Stimulated activated CD4-positive, alpha-beta T cell treated with anti-CD3 and anti-CD28 coated beads, TNF-alpha, amount 100 ng/mL, for 1 hour (primary cell): ENCODE measurements around the gene PTPRN2.
"Not testable (repeated sequence)": the region's sequence is repeated elsewhere in the genome, so short reads cannot be mapped to it uniquely, and the experiment has no call there.

Source experiments
- DNase-seq, 3 donors: peaks; one replicate each; pipeline ENCODE4 v3.0.0-alpha.2; 2020; ENCODE audit warnings: low read depth in 3 of 3, low spot score in 1 of 3

The PTPRN2 gene

DNA sequence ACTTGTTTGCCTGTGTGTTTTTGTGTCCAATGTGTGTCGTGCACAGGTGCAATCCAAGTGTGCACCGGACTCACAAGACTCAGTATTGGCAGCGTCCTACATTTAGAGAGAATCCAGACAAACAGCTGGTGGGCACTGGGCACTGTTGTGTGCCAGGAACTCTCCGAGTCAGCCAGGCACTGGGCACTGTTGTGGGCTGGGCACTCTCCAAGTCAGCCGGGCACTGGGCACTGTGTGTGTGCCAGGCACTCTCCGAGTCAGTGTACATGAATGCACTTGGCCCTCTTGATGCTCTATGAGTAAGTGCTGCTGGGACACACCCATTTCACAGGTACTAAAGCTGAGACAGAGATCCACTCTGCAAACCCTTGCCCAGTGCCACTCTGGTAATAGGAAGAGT, 303.5 kb downstream of the PTPRN2 start:
- DNase-seq, result no peak

DNA sequence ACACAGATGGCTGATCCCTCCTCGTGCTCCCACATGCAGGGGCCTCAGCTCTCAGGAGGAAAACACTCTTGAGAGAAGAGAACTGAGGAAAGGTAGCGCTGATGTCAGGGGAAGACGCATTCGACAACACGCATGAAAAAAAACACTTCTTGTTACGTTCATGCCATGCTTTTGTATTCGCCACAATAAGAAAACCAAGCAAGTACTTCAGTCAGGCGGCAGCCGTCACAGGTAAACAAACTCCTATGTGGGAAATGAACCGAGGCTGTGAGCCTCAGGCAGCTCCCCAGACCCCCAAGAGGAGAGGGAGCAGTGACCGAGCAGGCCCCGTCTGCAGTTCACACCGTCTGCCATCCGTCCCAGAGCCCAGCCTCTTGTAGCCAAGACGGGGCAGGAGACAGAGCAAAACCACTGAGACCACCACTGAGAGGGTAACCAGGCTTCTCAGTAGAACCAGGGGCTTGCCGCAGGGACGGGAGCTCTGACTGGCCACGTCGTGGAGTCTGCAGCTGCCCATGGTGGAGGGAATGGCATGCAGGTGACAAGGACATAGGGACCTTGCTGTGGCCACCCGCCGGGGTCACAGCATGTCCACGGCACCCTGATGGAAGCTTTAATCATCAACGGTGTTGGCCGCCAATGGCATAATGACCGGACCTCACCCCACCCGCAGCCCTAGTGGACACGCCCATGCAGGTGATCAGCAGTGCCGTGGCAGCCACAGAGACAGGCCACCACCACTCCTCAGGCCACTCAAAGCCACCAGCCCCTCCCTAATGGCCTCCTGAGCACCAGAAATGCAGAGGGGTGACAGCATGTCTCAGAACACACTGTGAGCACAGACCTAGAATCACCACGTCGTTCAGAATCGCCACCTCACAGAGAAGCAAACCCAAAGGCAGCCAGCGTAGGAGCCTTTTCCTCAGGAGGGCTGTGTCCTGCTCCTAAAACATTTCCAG, 304.3 kb downstream of the PTPRN2 start:
- DNase-seq, result no peak

DNA sequence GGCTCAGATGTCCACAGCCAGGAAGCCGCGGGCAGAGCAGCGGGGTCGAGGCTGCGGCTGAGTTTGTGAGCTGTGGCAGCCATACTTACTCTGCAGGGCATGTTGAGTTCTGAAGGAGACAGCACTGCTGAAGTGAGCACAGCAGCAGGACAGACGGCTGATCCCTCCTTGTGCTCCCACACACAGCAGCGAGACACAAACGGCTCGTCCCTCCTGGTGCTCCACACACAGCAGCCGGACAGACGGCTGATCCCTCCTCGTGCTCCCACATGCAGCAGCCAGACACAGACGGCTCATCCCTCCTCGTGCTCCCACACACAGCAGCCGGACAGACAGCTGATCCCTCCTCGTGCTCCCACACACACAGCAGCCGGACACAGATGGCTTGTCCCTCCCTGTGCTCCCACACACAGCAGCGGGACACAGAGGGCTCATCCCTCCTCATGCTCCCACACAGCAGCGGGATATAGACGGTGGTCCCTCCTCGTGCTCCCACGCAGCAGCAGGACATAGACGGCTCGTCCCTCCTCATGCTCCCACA, 305.1 kb downstream of the PTPRN2 start:
- DNase-seq, result no peak

DNA sequence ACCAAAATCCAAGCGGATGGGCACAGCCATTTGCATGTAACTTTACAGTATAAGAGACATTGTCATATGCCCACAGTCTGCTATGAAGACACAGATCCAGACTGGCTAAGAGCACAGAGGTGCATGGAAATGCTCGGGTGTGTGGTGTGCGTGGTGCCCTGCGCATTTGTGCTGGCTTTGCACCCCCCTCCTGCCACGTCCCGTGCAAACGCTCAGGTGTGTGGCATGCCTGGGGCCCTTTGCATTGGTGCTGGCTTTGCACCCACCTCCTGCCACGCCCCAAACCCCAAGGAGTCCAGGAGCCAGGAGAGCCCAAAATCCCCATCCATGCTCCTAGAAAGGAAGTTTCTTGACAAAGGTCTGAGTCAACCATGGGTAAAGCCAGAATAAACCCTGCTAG, 306.2 kb downstream of the PTPRN2 start:
- no peak for DNase-seq

DNA sequence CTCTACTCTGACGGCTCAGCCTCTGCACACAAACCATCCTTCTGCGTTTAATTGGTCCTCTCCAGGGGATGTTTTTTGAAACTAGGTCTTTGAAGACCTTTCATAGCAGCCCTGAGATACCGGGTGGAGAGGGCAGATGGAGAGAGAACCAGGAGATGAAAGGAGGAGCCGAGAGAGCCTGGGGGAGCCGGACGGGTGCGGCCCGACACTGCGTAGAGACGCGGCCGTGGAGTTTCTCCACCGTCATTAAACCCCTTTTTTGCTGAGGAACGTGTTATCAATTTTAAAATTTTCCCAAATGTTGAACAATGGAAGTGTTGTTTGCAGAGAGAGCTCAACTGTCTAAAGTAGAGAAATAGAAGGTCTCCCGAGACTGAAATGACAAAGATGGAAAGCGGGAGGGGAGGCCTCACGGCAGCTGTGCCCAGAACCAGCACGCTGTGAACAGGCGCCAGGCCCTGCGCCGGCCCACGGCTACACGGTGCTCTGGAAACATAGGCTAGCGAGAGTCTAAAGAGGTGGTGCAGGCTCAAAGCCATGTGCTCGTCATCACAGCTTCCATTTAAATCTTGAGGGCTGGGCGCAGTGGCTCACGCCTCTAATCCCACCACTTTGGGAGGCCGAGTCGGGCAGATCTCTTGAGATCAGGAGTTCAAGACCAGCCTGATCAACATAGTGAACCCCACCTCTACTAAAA, 307.0 kb downstream of the PTPRN2 start:
- no peak for DNase-seq

DNA sequence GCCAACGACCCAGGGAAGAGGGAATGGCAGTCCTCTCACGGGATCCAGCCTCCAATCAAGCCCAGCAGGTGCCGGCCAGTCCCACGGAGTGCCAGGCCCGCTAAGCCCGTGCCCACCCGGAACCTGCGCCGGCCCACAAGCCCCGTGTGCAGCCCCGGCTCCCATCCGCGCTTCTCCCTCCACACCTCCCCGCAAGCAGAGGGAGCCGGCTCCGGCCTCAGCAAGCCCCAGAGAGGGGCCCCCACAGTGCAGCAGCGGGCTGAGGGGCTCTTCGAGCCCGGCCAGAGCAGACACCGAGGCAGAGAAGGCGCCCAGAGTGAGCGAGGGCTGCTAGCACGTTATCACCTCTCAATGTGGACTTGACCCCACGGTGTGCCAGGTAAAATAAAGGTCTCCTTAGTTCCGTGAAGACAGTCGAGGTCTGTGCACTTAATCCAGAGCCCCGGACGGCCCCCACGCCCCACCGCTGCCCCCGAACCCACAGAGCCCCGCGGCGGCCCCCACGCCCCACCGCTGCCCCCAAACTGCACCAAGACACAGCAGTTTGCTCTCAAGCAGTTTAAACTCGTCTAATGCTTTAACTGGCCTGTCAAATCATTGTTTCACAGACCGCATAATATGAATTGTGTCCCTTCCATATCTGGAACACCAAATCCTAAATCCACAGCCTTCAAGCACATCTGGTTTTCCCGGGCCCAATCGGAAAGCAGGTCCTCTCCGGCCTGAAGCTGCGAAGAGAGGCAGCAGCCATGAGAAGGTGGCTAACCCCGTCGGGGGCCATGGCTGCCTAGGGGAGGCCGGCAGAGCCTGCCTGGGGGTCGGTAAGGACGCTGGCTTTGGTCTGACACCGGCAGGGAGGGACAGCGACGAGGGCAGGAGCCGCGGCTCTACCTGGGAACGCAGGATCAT, 307.8 kb downstream of the PTPRN2 start:
- DNase-seq, result no peak

DNA sequence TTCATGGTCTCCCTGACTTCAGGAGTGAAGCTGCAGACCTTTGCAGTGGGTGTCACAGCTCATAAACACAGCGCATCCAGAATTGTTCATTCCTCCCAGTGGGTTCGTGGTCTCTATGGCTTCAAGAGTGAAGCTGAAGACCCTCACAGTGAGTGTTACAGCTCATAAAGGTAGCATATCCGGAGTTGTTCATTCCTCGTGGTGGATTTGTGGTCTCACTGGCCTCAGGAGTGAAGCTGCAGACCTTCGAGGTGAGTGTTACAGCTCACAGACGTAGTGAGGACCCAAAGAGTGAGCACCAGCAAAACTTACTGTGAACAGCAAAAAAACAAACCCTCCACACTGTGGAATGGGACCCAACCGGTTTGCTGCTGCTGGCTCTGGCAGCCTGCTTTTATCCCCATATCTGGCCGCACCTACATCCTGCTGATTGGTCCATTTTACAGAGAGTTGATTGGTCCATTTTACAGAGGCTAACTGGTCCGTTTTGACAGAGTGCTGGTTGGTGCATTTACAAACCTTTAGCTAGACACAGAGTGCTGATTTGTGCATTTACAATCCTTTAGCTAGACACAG, 308.8 kb downstream of the PTPRN2 start:
- DNase-seq, result no peak

DNA sequence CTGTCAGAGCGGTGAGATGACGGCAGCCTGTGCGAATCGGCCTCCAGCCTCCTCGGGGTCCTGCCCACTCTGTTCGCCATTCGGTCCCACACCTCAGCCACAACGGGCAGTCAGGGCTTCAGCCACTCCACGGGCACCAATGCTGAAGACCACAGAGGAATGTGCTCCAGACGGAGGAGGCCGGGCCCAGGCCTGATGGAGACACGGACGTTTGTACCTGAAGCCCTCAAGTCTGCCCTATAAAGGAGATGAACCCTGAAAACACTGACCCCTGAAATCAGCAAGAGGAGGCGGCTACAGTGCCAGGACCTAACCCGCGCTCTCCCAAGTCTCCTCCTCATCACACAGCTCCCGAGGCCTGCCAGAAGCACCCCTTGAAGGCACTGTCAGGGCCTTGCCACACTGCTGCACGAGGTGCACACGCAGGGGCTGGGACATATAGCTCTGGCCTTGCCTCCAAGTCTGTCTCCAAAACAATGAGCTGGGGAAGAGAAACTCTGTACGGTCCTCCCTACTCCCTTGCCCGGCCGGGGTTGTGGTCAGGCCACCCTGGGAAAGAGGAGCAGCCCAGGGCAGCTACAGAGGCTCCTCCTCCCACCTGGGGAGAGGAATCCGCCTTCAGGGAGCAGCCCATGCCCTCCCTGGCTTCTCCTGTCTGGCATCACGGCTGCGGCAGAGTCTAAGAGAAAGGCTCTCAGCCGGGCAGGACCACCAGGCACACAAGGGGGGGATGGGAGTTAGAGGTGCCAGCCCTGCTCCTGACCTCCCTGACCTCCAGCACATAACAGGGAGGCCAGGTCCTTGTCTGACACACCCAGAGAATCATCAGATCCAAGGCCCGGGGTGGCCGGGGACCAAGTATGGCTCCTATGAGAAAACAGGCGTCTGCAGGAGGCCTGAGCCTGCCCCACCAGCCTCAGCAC, 310.1 kb downstream of the PTPRN2 start:
- no peak for DNase-seq

DNA sequence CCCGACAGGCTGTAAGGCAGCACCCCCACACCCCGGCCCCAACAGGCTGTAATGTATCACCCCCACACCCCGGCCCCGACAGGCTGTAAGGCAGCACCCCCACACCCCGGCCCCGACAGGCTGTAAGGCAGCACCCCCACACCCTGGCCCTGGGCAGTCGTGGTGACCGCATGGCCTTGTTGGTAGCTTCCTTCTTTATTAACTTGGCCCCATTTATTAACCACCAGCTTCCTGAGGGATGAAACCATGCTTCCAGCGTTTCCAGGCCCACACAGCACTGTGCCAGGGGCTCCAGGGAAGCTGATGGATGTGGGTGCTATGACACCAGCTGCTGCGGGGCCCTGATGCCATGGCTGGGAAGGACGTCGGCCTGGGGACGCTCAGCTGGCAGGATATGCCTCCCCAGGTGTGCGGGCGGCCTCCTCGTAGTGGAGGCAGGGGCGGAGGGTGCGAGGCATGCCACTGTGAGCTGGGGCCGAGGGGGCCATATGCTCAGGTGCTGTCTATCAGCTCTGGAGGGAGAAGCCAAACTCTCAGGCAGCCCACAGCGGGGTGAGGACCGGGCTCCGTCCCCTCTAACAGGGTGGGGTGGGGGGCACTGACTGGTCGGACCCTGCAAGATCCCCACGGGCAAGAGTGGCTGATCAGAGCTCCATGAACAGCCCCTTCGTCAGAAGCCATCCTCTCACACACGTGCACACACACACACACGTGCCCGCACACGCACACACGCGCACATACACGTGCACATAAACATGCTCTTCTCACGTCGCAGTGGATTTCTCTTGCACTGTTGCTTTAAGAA, 311.0 kb downstream of the PTPRN2 start:
- no peak for DNase-seq

DNA sequence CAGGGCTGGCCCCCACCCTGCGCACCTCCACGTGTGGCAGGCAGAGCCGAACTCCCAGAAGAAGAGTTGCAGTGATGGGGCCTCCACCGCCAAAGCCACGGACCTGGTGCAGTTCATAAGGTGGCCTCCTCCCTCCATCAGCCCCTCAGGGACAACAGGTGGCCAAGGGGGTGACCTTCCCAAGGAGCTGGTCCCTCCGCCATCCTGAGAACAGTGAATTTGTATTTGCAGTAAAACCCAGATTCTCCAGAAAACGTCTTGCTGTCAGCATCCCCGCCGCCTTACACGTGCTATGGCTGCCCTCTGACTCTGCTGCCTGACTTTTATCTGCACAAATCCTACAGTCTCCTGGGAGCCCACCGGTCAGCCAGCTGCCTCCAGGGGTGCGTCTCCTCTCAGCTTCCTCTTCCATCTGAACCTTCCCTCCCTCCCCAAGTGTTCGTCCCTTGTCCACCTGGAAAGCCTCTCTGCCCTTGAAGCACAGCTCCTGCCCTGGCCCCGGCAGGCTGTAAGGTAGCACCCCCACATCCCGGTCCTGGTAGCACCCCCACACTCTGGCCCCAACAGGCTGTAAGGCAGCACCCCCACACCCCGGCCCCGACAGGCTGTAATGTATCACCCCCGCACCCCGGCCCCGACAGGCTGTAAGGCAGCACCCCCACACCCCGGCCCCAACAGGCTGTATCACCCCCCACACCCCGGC, 311.8 kb downstream of the PTPRN2 start:
- no peak for DNase-seq

DNA sequence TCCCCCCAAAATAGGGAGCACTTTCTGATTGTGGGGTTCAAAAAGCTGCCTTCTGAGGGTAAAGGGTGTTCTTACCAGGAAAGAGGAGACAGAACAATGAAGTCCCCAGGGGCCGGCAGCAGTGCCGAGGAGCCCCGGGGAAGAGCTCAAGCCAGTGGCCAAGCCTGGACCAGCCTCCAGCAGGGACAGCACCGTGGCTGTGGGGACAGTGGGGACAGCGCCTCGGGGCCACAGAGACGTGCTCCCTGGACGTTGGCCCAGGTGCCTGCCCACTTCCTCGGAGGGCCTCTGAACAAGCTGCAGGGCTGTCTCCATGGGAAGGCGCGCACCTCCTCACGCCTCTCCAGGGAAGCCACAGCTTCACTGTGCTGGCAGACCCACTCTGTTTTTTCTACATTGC, 312.6 kb downstream of the PTPRN2 start:
- DNase-seq, result no peak

DNA sequence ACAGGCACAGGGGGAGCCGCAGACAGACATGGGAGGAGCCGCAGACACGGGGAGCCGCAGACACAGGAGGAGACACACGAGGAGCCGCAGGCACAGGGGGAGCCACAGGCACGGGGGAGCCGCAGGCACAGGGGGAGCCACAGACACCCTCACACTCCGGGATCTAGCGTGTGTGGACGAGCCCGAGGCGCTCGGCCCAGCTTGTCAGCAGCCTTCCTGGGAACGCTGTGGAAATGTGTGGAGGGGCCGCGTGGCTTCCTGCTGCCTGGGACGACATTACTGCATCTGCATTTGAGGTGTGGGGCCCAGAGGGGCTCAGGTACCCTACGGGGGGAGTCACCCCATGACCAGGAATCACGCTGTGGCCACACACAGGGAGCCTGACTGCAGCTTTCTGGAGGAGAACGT, 313.2 kb downstream of the PTPRN2 start:
- DNase-seq, result no peak

DNA sequence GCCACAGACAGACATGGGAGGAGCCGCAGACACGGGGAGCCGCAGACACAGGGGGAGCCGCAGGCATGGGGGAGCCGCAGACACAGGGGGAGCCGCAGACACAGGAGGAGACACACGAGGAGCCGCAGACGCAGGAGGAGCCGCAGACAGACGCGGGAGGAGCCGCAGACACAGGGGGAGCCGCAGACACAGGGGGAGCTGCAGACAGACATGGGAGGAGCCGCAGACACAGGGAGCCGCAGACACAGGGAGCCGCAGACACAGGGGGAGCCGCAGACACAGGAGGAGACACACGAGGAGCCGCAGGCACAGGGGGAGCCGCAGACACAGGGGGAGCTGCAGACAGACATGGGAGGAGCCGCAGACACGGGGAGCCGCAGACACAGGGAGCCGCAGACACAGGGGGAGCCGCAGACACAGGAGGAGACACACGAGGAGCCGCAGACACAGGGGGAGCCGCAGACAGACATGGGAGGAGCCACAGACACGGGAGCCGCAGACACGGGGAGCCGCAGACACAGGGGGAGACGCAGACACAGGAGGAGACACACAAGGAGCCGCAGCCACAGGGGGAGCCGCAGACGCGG, 313.8 kb downstream of the PTPRN2 start:
- DNase-seq, result not testable (repeated sequence)

DNA sequence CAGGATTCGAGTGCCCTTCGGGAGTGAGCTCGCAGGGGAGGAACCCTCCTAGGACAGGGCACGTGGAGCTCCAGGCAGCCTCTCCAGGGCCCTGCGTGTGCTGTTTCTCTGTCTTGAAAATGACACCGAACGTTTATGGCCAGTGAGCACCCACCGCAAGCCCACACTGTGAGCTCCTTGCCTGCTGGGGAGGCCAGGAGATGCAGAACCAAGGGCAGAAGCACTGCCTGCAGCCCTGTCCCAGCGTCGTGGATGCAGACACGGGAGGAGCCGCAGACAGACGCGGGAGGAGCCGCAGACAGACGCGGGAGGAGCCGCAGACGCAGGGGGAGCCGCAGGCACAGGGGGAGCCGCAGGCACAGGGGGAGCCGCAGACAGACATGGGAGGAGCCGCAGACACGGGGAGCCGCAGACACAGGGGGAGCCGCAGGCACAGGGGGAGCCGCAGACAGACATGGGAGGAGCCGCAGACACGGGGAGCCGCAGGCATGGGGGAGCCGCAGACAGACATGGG, 314.4 kb downstream of the PTPRN2 start:
- DNase-seq, result no peak

DNA sequence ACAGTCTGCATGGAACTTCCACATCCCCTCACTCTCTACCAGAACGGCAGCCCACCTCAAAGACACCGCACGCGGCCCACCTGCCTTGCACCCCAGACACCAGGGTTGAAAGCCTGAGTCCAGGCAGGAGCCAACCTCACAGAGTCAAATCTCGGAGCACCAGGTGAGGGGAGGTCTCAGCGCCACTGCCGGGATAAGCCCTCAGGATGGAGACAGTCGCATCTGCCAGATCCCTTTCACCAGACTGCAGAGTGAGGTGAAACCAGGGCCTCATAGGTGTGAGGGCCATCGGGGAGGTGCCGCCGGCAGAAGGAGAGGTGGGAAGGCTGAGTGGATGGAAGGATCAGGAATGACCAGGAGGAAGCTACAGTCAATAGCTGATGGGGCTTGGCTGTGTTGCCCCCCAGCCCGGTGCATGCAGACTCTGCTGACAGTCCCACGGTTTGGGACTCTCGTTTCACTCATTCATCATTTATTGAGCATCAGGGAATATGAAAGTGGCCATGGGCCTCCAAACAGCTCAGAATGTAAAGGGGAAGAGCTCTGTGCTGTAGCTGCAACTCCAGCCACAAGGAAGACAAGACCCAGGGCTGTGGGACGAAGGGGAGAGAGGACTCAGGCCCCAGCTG, 315.0 kb downstream of the PTPRN2 start:
- DNase-seq, result no peak

DNA sequence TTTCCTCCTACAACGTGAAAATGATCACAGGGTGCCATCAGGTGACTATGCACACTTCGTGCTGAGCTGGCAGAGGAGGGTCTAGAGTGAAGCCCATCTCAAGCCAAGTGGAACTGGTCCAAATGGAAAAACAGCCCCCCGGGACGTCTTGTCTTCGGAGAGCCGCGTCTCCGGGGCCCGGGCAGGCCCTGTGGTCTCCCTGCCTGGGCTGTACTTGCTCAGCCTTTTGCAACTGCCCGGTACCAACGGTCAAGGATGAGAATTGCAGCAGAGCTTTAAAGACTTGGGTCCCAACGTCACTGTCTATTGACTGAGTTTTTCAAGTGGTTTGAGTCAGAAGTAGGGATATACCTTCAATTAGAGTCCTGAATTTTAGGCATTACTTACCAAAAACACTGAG, 315.5 kb downstream of the PTPRN2 start:
- no peak for DNase-seq

DNA sequence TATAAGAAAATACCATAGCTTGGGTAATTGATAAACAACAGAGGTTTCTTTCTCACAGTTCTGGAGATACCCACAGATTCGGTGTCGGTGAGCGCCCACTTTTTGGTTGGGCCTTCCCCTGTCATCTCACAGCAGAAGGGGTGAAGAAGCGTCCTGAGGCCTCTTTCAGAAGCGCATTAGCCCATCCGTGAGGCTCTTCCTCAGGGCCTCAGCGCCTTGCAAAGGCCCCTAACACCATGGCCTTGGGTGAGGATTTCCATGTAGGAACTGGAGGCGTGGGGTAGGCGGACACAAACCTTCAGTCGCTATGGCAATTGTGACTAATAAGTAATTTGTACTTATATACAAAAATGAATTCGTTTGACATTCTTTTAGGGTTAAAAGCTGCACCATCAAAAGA, 316.0 kb downstream of the PTPRN2 start:
- no peak for DNase-seq
